HAP-1 (cell line): ENCODE measurements around the gene AP1M2.

Experiments
- DNase-seq, 2 experiments: peaks; one replicate each; pipeline ENCODE4 v3.0.0-alpha.2; 2016 to 2020; ENCODE audit warnings: low spot score in 2 of 2
- H3K27me3 ChIP-seq: fragments of 250-450 bp; sonication (Bioruptor Pico); 2 replicates; pipeline ENCODE4 v1.5.1; 2020; ENCODE audit warnings: low read depth, mild to moderate bottlenecking, moderate library complexity
- H3K36me3 ChIP-seq: fragments of 250-450 bp; sonication (Bioruptor Pico); replicated peaks from 2 replicates; pipeline ENCODE4 v1.5.1; 2020; ENCODE audit warnings: mild to moderate bottlenecking
- H3K4me1 ChIP-seq: fragments of 250-450 bp; sonication (Bioruptor Pico); 2 replicates; pipeline ENCODE4 v1.5.1; 2020; ENCODE audit warnings: mild to moderate bottlenecking
- H3K4me3 ChIP-seq: fragments of 250-450 bp; sonication (Bioruptor Pico); 2 replicates; pipeline ENCODE4 v1.5.1; 2020; ENCODE audit warnings: mild to moderate bottlenecking, moderate library complexity
- H3K9me3 ChIP-seq: fragments of 250-450 bp; sonication (Bioruptor Pico); 2 replicates; pipeline ENCODE4 v1.5.1; 2020; ENCODE audit warnings: mild to moderate bottlenecking, moderate library complexity
- in situ Hi-C: fragments of 300-500 bp; cut with MboI; formaldehyde crosslinking; loops from 3 replicates; pipeline ENCODE4 v1.14.3; 2020; ENCODE audit warnings: low sequenced_read_pairs, inconsistent platforms, mixed read lengths

Gene AP1M2

GRCh38 chr19:10612499-10613119 lies 25.5 kb upstream of the AP1M2 start:
- DNase-seq = no peak
- Histone ChIP-seq H3K36me3 (no peaks in the 10 kb centered on the region), H3K4me1 (no peaks in the 10 kb centered on the region), H3K4me3 (no peak overlapping the region), H3K9me3 (no peaks in the 10 kb centered on the region), H3K27me3 (no peaks in the 10 kb centered on the region)
- in situ Hi-C loops = no loop called here

DNA sequence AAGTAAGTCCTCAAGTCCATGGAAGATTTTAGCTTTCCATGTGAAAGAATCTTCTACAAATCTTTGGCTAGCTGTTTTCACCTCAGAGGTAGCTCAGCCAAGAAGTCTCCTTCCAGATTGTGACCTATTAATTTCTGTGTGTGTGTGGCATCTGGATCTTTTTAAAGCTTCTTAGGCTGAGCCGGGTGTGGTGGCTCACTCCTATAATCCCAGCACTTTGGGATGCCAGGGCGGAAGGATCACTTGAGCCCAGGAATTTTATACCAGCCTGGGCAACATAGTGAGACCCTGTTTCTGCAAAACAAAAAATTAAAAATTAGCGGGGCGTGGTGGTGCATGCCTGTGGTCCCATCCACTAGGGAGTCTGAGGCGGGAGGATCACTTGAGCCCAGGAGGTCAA lies 24.8 kb upstream of the AP1M2 start:
- Histone ChIP-seq H3K4me1 (no peaks in the 10 kb centered on the region), H3K9me3 (no peaks in the 10 kb centered on the region), H3K4me3 (no peak overlapping the region), H3K36me3 (no peaks in the 10 kb centered on the region), H3K27me3 (no peaks in the 10 kb centered on the region)
- in situ Hi-C loops = no loop called here
- no peak for DNase-seq

- Histone ChIP-seq H3K9me3 (no peaks in the 10 kb centered on the region), H3K4me1 (peaks cover 6% of the 10 kb centered on the region), H3K27me3 (no peaks in the 10 kb centered on the region), H3K4me3 (no peak overlapping the region), H3K36me3 (no peaks in the 10 kb centered on the region)
- in situ Hi-C loops = no loop called here
- no peak for DNase-seq
These were observed 17.4 kb upstream of the AP1M2 start for GRCh38 chr19:10604460-10604980.

- in situ Hi-C loops = no loop called here
- Histone ChIP-seq H3K4me3 (no peak overlapping the region), H3K9me3 (no peaks in the 10 kb centered on the region), H3K4me1 (peaks cover 6% of the 10 kb centered on the region), H3K36me3 (no peaks in the 10 kb centered on the region), H3K27me3 (no peaks in the 10 kb centered on the region)
- no peak for DNase-seq
These were observed 16.9 kb upstream of the AP1M2 start for GRCh38 chr19:10603873-10604459.

GRCh38 chr19:10603084-10603872 lies 16.2 kb upstream of the AP1M2 start:
- H3K36me3 ChIP-seq = no peaks in the 10 kb centered on the region
- in situ Hi-C loops = no loop called here

GRCh38 chr19:10602330-10603083 lies 15.4 kb upstream of the AP1M2 start:
- Histone ChIP-seq H3K4me1 (peaks cover 6% of the 10 kb centered on the region), H3K27me3 (no peaks in the 10 kb centered on the region), H3K4me3 (peak overlapping the region; percentile 85), H3K9me3 (no peaks in the 10 kb centered on the region), H3K36me3 (no peaks in the 10 kb centered on the region)
- DNase-seq = peak; percentile 76 to 90
- in situ Hi-C loops = no loop called here

More at GRCh38 chr19:10603084-10603872, 16.2 kb upstream of the AP1M2 start:
- no peaks in the 10 kb centered on the region for H3K9me3 ChIP-seq
- peaks cover 6% of the 10 kb centered on the region for H3K4me1 ChIP-seq
- no peaks in the 10 kb centered on the region for H3K27me3 ChIP-seq
- peak in 1 of 2 experiments; percentile 32 for DNase-seq
- peak overlapping the region; percentile 85 for H3K4me3 ChIP-seq

DNA sequence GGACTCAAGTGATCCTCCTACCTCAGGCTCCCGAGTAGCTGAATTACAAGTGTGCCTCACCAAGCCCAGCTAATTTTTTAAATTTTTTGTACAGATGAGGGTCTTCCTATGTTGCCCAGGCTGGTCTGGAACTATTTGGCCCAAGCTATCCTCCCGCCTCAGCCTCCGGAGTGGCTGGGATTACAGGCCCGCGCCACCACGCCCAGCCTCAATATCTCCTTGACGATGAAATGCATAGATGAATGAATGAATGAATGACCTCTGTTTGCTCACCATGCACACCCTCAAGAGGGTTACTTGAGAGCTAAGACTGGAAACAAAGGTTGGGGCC lies 14.9 kb upstream of the AP1M2 start:
- Histone ChIP-seq H3K36me3 (no peaks in the 10 kb centered on the region), H3K4me3 (peak overlapping the region; percentile 8; the same call in 1 of the 2 replicates), H3K4me1 (peaks cover 6% of the 10 kb centered on the region), H3K27me3 (no peaks in the 10 kb centered on the region; the same call in 1 of the 2 replicates), H3K9me3 (no peaks in the 10 kb centered on the region)
- in situ Hi-C loops = no loop called here
- DNase-seq = no peak

DNA sequence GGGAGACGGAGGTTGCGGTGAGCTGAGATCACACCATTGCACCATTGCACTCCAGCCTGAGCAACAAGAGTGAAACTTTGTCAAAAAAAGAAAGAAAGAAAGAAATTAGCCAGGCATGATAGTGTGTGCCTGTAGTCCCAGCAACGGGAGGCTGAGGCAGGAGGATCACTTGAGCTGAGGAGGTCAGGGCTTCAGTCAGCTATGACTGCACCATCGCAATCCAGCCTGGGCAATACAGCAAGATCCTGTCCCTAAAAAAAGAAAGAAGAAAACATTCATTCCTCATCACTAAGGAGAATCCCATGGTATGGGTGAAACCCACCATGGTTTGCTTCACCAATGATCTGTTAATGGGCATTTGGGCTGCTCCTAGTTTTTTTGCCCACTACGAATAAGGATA lies 13.0 kb upstream of the AP1M2 start:
- no peak overlapping the region for H3K4me3 ChIP-seq

GRCh38 chr19:10593820-10594637 lies 6.9 kb upstream of the AP1M2 start:
- Histone ChIP-seq H3K4me1 (no peaks in the 10 kb centered on the region), H3K27me3 (no peaks in the 10 kb centered on the region; the same call in 1 of the 2 replicates), H3K36me3 (no peaks in the 10 kb centered on the region), H3K9me3 (no peaks in the 10 kb centered on the region), H3K4me3 (no peak overlapping the region)
- in situ Hi-C loops = no loop called here
- DNase-seq = no peak

More for the DNA sequence above, 13.0 kb upstream of the AP1M2 start:
- DNase-seq = no peak
- Histone ChIP-seq H3K4me1 (peaks cover 6% of the 10 kb centered on the region), H3K27me3 (no peaks in the 10 kb centered on the region; the same call in 1 of the 2 replicates), H3K36me3 (no peaks in the 10 kb centered on the region), H3K9me3 (no peaks in the 10 kb centered on the region)
- in situ Hi-C loops = no loop called here

DNA sequence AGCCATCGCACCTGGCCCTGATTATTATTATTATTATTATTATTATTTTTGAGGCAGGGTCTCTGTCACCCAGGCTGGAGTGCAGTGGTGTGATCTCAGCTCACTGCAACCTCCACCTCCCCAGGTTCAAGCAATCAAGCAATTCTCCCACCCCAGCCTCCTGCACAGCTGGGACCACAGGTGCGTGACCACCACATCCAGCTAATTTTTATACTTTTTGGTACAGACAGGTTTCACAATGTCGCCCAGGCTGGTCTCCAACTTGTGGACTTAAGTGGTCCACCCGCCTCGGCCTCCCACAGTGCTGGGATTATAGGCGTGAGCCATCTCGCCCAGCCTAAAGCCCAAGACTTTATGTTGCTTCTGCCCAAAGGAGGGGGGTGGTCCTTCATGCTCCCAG lies 6.0 kb upstream of the AP1M2 start:
- no peaks in the 10 kb centered on the region for H3K9me3 ChIP-seq
- H3K4me3 ChIP-seq = no peak overlapping the region
- H3K27me3 ChIP-seq = no peaks in the 10 kb centered on the region; the same call in 1 of the 2 replicates
- DNase-seq = no peak
- in situ Hi-C loops = no loop called here
- H3K36me3 ChIP-seq = no peaks in the 10 kb centered on the region
- no peaks in the 10 kb centered on the region for H3K4me1 ChIP-seq

DNA sequence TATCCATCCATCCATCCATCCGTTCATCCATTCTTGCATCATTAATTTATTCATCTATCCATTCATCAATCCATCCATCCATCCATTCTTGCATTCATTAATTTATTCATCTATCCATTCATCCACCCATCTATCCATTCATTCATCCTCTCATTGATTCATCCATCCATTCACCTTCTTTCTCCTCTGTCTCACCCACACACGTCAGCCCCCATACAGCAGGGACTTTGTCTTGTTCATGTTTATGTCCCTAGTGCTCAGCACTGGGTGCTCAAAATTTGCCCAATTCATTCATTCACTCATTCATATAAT lies 683 bp upstream of the AP1M2 start:
- no peaks in the 10 kb centered on the region for H3K4me1 ChIP-seq
- no peak overlapping the region for H3K4me3 ChIP-seq
- DNase-seq = no peak
- H3K36me3 ChIP-seq = no peaks in the 10 kb centered on the region
- in situ Hi-C loops = no loop called here
- no peaks in the 10 kb centered on the region for H3K9me3 ChIP-seq
- H3K27me3 ChIP-seq = peaks cover 4% of the 10 kb centered on the region; the same call in 1 of the 2 replicates

- Histone ChIP-seq H3K27me3 (peaks cover 4% of the 10 kb centered on the region; the same call in 1 of the 2 replicates), H3K9me3 (no peaks in the 10 kb centered on the region), H3K36me3 (no peaks in the 10 kb centered on the region), H3K4me3 (no peak overlapping the region), H3K4me1 (no peaks in the 10 kb centered on the region)
- DNase-seq = no peak
- in situ Hi-C loops = no loop called here
These were observed 716 bp downstream of the AP1M2 start for GRCh38 chr19:10586396-10586795.
